GM12873 (cell line): ENCODE measurements around the gene BBS12.
A peak's percentile ranks its signal among the peaks of the same experiment; 100 is the strongest.

ENCODE experiments used
- TF ChIP-seq, protein P1 (sequence below): IDR thresholded peaks from 2 replicates; pipeline ENCODE4 v1.5.1; 2012; ENCODE audit warnings: low read depth, mild to moderate bottlenecking, moderate library complexity, low read length, control low read depth; ENCODE audit not compliant: insufficient read depth; ENCODE audit errors: missing control alignments

Gene BBS12

DNA sequence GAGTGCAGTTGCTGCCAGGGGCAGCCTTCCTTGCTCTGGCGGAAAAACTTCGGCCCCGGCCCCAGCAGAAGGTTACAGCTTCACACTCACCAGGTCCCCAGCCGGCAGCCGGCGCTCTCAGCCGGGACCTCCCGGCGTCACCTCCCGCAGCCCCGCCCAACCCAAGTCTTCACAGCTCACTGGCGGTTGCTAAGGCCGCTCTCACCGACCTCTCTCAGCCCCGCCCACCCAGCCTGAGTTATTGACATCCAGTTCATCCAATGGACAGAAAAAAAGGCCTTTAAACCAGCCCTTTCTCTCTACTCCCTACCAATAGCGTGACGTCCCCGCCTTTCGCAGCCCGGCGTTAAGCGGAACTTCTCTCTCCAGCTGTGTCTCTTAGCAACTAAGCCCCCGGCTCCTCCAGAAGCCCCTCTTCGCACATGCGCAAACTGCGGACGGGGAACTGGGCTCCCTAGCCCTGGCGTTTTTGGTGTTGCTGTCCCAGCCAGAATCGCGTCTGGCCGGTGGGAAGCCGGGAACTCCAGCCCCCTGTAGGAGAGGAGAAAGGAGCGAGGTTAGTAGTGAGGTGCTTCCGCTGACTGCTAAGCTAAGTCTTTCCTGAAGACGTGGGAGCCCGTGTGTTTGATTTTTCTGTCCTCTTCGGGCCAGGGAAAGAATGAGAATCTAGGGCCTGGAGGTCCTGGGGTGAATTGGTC, at the start of gene BBS12:
Gene BBS12 (plus strand): TSS at position 376 of the 698 bp plus-strand sequence. CDS start 9,189 bp downstream, outside the sequence.
- TF ChIP-seq, protein P1, sequence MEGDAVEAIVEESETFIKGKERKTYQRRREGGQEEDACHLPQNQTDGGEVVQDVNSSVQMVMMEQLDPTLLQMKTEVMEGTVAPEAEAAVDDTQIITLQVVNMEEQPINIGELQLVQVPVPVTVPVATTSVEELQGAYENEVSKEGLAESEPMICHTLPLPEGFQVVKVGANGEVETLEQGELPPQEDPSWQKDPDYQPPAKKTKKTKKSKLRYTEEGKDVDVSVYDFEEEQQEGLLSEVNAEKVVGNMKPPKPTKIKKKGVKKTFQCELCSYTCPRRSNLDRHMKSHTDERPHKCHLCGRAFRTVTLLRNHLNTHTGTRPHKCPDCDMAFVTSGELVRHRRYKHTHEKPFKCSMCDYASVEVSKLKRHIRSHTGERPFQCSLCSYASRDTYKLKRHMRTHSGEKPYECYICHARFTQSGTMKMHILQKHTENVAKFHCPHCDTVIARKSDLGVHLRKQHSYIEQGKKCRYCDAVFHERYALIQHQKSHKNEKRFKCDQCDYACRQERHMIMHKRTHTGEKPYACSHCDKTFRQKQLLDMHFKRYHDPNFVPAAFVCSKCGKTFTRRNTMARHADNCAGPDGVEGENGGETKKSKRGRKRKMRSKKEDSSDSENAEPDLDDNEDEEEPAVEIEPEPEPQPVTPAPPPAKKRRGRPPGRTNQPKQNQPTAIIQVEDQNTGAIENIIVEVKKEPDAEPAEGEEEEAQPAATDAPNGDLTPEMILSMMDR = peak; percentile 48

DNA sequence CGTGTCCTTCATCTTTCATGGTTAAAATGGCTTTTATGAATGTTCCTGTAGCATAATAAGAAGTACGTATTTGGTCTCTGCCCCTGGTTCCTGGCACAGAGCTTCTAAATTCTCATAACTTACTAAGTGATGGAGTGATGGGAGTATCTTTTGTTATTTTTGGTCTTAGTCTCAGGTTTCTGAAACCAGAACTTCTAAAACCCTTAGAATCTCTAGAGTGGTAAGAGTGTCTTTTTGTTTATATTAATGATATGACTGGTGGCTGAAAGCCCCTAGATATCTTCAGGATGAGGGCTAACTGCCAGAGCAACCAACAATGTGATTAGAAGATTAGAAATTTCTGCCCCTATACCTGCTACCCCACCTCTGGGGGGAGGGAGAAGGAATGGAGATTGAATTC, 45.8 kb upstream of the BBS12 start:
- TF ChIP-seq, protein P1 = no peak

DNA sequence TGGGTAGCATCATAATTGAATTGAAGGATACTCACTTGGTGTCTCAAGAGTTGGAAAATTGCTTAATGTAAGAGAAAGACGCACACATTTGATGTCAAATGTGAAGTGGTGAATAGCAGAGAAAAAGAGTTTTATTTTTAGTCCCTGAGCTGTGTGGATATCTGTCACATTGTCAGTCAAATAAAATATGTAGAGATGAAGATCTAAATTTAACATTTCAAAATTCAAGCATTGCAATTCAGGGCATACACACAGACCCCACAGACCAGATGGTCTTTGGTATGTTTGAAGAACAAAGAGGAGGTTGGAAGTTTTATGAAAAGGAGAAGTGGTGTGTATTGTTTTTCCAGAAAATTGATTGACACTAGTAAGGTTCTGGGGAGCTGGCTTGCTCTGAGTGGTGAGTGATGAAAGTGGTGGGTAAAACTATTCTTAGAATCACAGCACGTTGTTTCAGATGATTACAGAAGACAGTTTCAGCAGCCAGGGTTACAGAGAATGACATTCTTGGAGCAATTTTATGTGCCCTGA, 44.9 kb upstream of the BBS12 start:
- TF ChIP-seq, protein P1 = no peak

DNA sequence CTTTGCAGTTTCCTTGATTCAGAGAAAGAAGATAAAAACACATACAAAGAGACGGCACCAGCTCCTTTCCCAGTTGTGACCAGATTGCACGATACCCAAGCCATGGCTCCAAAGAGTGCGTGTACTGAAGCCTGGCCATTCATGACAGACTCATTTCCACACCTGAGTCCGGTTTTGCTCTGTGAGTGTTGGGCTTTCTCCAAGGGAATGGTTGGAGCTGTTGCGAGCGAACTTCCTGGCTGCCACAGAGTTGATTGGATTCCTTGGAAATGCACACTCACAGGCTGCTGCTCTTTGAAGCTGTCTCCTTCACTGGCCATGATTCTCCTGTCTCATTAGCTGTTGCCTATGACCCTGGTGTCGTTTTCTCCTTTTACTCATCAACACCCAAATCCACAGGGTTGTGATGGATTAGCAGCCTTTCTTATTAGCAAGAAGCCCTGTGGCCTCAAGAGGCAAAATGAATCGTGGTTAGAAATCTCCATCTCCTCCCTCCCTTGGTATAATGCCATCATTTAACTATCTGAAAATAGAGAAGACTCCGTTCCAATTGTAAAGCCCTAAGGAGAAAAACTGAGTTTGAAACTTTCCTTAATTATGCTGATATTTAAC, 43.9 kb upstream of the BBS12 start:
- TF ChIP-seq, protein P1 = no peak

DNA sequence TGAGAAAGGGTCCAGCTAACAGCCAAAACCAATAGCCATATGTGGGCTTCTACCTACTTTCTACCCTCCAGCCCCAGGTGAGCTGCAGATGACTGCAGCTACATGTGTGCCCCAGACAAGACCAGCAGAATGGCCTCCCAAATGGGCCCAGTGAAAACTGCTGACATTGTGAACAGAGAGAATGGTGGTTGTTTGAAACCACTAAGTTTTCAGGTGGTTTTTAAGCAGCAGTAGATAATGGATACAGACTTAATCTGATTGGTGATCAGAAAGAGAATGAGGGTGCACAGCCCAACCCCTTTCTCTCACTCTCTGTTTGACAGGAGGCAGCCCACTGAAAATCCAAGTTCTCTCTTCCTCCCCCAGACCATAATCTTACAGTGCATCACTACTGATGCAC, 42.5 kb upstream of the BBS12 start:
- TF ChIP-seq, protein P1 = no peak

DNA sequence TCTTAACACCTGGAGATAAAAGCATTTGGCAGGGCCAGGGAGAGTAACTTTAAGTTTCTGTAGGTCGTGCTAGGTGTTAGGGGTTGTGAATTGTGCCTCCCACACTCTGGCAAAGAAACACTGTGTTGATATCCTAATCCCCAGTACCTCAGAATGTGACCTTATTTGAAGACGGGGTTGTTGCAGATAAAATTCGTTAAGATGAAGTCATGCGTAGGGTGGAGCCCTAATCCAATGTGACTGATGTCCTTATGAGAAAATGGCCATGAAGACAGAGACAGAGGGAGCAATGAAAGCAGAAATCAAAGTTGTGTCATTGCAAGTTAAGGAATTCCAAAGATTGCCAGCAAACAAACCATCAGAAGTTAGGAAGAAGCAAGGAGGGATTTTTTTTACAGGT, 40.5 kb upstream of the BBS12 start:
- TF ChIP-seq, protein P1 = no peak

DNA sequence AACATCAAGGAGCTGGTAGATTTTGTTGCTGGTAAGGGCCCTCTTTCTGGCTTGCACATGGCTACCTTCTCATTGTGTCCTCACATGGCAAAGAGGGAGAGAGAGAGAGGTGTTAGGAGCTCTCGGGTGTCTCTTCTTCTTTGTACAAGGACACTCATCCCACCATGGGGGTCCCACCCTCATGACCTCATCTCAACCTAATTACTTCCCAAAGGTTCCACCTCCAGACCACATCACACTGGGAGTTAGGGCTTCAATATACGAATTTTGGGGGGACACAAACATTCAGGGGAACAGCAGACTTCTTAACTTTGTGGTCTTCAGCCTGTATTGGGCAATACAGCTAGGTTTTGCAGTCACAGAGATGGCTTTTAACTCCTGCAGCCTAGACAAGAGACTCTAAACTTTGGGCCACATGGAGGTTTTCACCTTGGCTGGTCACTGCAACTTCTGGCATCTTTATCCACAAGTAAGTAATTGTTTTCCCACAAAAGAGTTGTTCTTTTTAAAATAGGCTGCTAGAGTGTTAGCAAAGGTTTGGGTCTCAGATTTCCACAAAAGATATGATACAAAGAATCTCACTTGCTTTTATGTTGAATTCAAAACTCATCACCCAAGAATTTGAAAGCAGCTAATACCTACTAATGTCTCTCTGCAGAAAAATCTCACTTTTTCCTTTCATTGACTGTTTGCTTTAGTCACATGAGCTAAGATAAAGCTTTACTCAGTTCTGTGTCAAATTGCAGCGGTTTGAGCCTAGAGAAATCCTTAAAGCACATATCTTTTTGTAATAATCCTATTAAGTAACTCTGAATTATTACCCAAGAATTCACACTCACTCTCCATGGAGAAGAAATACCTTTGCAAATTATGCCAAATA, 39.6 kb upstream of the BBS12 start:
- TF ChIP-seq, protein P1 = no peak
